ENCODE results near the gene CCDC69. TPM values are rescaled to one million over a fixed set of nuclear protein-coding genes. Genes with fewer than 3 reads are reported as not detected.

The CCDC69 gene
- total RNA-seq, 1 donor = 10.5 TPM

- no peak for DNase-seq (ENCODE audit: insufficient read length, low spot score, missing footprints)
- Histone ChIP-seq H4K20me1 (ENCODE audit: insufficient read depth, low read length) (no peaks in the 10 kb centered on the region), H2AFZ (ENCODE audit: low read length) (no peak overlapping the region), H3K36me3 (ENCODE audit: insufficient read depth, low read length) (no peaks in the 10 kb centered on the region), H3K27ac (ENCODE audit: low read depth, low read length) (no peak overlapping the region), H3K27me3 (ENCODE audit: insufficient read depth, low read length) (peaks cover 11% of the 10 kb centered on the region), H3K4me2 (ENCODE audit: insufficient read depth, low read length) (no peak overlapping the region), H3K79me2 (ENCODE audit: insufficient read depth, low read length) (peaks cover 28% of the 10 kb centered on the region), H3K9me3 (ENCODE audit: low read depth, low read length) (no peaks in the 10 kb centered on the region), H3K4me1 (ENCODE audit: insufficient read depth, low read length) (peaks cover 15% of the 10 kb centered on the region), H3K4me3 (ENCODE audit: insufficient read depth, low read length) (no peak overlapping the region)
- TF ChIP-seq CTCF (IDR thresholded peaks at IDR 0.05; ENCODE audit: extremely low read depth, low read depth, low read length) = no peak
These were observed 27.2 kb upstream of the CCDC69 start for GRCh38 chr5:151251001-151251551.

DNA sequence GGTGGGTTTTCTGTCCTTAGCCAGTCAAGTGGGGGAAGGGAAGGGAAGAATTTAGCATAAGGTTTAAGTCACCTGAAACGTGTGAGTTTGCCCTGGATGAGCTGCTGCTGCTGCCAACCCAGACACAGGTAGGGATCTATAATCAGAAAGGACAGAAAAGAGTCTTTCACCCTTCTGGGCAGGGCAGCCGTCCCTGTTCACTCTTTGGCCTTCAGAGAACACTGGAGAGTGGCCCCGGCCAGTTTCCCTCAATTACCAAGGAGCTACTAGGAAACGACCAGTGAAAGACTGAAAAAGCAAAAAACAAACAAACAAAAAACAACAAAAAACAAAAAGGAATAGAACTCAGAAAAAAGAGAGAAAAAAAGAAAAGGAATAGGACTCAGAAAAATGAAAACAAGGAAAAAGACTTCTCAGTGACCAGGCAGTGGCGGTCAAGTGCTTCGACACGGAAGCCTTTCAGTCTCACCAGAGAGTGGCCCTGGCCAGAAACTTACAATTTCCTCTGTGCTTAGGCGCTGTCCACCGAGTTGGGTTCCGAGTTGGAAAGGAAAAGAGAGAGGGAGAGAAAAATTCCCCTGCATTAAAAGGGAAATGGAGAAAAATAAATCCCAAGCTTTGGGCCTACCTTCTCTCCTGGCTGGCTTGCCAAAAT lies 26.6 kb upstream of the CCDC69 start:
- H3K36me3 ChIP-seq (ENCODE audit: insufficient read depth, low read length) = no peaks in the 10 kb centered on the region

GRCh38 chr5:151249281-151249680 lies 25.4 kb upstream of the CCDC69 start:
- peaks cover 11% of the 10 kb centered on the region for H3K27me3 ChIP-seq (ENCODE audit: insufficient read depth, low read length)

More for the DNA sequence above, 26.6 kb upstream of the CCDC69 start:
- Histone ChIP-seq H3K4me1 (ENCODE audit: insufficient read depth, low read length) (peaks cover 15% of the 10 kb centered on the region), H2AFZ (ENCODE audit: low read length) (no peak overlapping the region), H3K27ac (ENCODE audit: low read depth, low read length) (no peak overlapping the region), H4K20me1 (ENCODE audit: insufficient read depth, low read length) (no peaks in the 10 kb centered on the region), H3K9me3 (ENCODE audit: low read depth, low read length) (no peaks in the 10 kb centered on the region), H3K27me3 (ENCODE audit: insufficient read depth, low read length) (peaks cover 11% of the 10 kb centered on the region), H3K4me2 (ENCODE audit: insufficient read depth, low read length) (no peak overlapping the region), H3K4me3 (ENCODE audit: insufficient read depth, low read length) (no peak overlapping the region), H3K79me2 (ENCODE audit: insufficient read depth, low read length) (peaks cover 22% of the 10 kb centered on the region)
- peak; percentile 42 for DNase-seq (ENCODE audit: insufficient read length, low spot score, missing footprints)
- TF ChIP-seq CTCF (IDR thresholded peaks at IDR 0.05; ENCODE audit: extremely low read depth, low read depth, low read length) = no peak

More at GRCh38 chr5:151249281-151249680, 25.4 kb upstream of the CCDC69 start:
- no peaks in the 10 kb centered on the region for H4K20me1 ChIP-seq (ENCODE audit: insufficient read depth, low read length)
- H2AFZ ChIP-seq (ENCODE audit: low read length) = no peak overlapping the region
- no peak overlapping the region for H3K4me3 ChIP-seq (ENCODE audit: insufficient read depth, low read length)
- peaks cover 14% of the 10 kb centered on the region for H3K4me1 ChIP-seq (ENCODE audit: insufficient read depth, low read length)
- no peak for TF ChIP-seq CTCF (IDR thresholded peaks at IDR 0.05; ENCODE audit: extremely low read depth, low read depth, low read length)
- H3K4me2 ChIP-seq (ENCODE audit: insufficient read depth, low read length) = no peak overlapping the region
- H3K27ac ChIP-seq (ENCODE audit: low read depth, low read length) = no peak overlapping the region
- no peaks in the 10 kb centered on the region for H3K9me3 ChIP-seq (ENCODE audit: low read depth, low read length)
- DNase-seq (ENCODE audit: insufficient read length, low spot score, missing footprints) = no peak
- H3K79me2 ChIP-seq (ENCODE audit: insufficient read depth, low read length) = peaks cover 10% of the 10 kb centered on the region
- no peaks in the 10 kb centered on the region for H3K36me3 ChIP-seq (ENCODE audit: insufficient read depth, low read length)

All from osteoblast (primary cell).